DLD1 (cell line): ENCODE measurements around the gene ZFPM1.

Experiments used
- in situ Hi-C: cut with HindIII; loops from 2 replicates; pipeline ENCODE4 v1.10.0; 2017; ENCODE audit warnings: low sequenced_read_pairs

The ZFPM1 gene

GRCh38 chr16:88432753-88433152 is 20.3 kb upstream of the ZFPM1 start:
- in situ Hi-C loops = loop anchor here (25.0 kb wide), 1 partner anchor 105 kb away; no protein-coding TSS in a partner anchor

- in situ Hi-C loops = loop anchor here (25.0 kb wide), 1 partner anchor 104 kb away; no protein-coding TSS in a partner anchor
Measured at GRCh38 chr16:88433632-88434352, 19.3 kb upstream of the ZFPM1 start.

DNA sequence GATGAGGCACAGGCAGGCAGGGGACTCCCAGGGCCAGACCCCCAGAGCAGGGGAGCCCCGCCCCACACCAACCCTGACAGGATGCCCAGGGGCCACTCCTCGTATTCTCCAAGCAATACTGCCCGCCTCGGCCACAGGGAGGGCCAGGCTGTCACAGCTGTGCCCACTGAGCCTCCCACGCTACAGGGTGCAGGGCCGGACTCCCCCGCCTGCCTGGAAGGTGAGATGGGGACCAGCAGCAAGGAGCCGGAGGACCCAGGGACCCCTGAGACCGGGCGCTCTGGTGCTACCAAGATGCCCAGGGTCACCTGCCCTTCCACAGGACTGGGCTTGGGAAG is 18.8 kb upstream of the ZFPM1 start:
- in situ Hi-C loops = loop anchor here (25.0 kb wide), 1 partner anchor 103 kb away; no protein-coding TSS in a partner anchor

- in situ Hi-C loops = loop anchor here (25.0 kb wide), 1 partner anchor 103 kb away; no protein-coding TSS in a partner anchor
Measured at GRCh38 chr16:88434746-88435145, 18.3 kb upstream of the ZFPM1 start.

DNA sequence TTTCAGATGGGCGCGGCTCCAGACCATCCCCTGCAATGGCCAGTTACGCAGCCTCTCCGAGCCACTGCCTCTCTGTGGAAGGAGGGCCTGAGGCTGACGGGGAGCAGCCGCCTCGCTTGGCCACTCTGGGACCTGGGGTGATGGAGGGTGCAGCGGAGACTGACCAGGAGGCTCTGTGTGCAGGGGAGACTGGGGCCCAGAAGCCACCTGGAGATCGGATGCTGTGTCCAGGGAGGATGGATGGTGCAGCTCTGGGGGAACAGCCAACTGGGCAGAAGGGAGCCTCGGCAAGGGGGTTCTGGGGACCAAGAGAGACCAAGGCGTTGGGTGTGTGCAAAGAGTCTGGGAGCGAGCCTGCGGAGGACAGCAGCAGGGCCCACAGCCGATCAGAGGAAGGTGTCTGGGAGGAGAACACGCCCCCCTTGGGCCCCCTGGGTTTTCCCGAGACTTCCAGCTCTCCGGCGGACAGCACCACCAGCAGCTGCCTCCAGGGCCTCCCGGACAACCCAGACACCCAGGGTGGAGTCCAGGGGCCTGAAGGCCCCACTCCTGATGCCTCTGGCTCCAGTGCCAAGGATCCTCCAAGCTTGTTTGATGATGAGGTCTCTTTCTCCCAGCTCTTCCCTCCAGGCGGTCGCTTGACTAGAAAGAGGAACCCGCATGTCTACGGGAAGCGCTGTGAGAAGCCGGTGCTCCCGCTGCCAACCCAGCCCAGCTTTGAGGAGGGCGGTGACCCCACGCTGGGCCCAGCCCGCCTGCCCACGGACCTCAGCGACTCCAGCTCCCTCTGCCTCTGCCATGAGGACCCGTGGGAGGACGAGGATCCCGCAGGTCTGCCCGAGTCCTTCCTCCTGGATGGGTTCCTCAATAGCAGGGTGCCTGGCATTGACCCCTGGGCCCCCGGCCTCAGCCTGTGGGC is 17.4 kb upstream of the ZFPM1 start:
- in situ Hi-C loops = loop anchor here (25.0 kb wide), 1 partner anchor 102 kb away; no protein-coding TSS in a partner anchor

- in situ Hi-C loops = loop anchor here (25.0 kb wide), 1 partner anchor 101 kb away; no protein-coding TSS in a partner anchor
Measured at GRCh38 chr16:88436796-88437195, 16.3 kb upstream of the ZFPM1 start.

- in situ Hi-C loops = loop anchor here (25.0 kb wide), 1 partner anchor 100 kb away; no protein-coding TSS in a partner anchor
Measured at GRCh38 chr16:88437367-88437964, 15.6 kb upstream of the ZFPM1 start.

DNA sequence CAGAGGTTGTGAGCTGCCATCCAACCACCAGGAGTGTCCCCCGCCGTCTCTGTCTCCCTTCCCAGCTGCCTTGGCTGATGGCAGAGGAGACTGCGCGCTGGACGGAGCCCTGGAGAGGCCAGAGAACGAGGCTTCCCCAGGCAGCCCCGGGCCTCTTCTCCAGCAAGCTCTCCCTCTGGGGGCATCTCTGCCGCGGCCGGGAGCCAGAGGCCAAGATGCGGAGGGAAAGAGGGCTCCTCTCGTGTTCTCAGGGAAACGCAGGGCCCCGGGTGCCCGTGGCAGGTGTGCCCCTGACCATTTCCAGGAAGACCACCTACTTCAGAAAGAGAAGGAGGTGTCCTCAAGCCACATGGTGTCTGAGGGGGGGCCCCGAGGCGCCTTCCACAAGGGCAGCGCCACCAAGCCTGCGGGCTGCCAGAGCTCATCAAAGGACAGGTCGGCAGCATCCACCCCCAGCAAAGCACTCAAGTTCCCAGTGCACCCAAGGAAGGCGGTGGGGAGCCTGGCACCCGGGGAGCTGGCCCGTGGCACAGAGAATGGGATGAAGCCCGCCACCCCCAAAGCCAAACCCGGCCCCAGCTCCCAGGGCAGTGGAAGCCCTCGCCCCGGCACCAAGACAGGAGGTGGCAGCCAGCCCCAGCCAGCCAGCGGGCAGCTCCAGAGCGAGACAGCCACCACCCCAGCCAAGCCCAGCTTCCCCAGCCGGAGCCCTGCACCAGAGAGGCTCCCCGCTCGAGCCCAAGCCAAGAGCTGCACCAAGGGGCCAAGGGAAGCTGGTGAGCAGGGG is 14.8 kb upstream of the ZFPM1 start:
- in situ Hi-C loops = loop anchor here (25.0 kb wide), 1 partner anchor 99 kb away; no protein-coding TSS in a partner anchor

GRCh38 chr16:88439016-88439415 is 14.1 kb upstream of the ZFPM1 start:
- in situ Hi-C loops = loop anchor here (25.0 kb wide), 1 partner anchor 98 kb away; no protein-coding TSS in a partner anchor

DNA sequence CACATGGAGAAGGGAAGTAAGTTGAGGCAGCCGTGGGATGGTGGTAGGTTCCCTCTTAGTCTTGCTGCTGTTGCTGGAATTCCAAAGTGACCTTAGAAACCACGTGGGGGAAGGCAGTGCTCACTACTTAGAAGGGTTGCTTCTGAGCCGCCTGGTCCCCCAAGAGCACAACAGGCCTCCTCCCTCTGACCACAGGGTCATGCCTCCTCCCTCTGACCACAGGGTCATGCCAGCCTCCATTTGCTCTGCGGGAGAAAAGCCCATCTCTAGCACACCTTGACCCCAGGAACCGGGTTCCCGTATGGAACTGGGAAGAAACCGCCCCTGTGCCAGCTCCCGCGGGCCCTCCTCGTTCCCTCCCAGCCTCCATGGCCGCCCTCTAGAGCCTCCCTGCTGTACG is 13.4 kb upstream of the ZFPM1 start:
- in situ Hi-C loops = loop anchor here (25.0 kb wide), 1 partner anchor 98 kb away; no protein-coding TSS in a partner anchor

GRCh38 chr16:88440111-88440510 is 13.0 kb upstream of the ZFPM1 start:
- in situ Hi-C loops = loop anchor here (25.0 kb wide), 1 partner anchor 97 kb away; no protein-coding TSS in a partner anchor

DNA sequence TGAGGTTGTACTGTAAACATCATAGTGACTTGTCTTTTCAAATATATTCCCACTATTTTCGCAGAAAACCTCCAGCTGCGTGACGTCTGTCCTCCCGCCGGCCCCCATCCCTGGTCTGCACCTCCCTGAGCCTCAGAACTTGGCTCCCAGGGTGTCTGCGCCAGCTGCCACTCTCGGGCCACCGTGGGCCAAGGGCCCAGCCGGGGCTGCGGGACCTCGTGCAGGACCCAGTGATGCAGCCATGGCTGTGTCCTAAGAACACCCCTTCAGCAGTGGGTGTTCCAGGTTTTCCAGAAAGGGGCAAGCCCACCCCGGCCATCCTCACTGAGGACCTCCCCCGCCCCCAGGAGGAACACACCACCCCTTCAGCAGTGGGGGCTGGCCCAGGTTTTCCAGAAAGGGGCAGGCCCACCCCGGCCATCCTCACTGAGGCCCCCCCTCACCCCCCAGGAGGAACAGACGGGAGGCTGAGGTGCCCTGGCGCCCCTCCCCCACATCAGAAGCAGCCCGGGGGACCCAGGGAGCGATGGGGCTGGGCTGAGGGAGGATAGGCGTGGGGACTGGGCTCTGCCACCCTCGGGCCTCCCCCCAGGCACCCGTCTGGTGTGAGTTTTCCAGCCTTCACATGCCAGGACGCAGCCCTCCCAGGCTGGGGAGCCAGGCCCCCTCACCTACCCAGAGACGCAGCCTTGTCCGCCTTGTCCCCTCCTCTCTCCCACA is 12.2 kb upstream of the ZFPM1 start:
- in situ Hi-C loops = loop anchor here (25.0 kb wide), 1 partner anchor 96 kb away; no protein-coding TSS in a partner anchor

- in situ Hi-C loops = loop anchor here (25.0 kb wide), 1 partner anchor 96 kb away; no protein-coding TSS in a partner anchor
Measured at GRCh38 chr16:88441460-88441859, 11.6 kb upstream of the ZFPM1 start.

DNA sequence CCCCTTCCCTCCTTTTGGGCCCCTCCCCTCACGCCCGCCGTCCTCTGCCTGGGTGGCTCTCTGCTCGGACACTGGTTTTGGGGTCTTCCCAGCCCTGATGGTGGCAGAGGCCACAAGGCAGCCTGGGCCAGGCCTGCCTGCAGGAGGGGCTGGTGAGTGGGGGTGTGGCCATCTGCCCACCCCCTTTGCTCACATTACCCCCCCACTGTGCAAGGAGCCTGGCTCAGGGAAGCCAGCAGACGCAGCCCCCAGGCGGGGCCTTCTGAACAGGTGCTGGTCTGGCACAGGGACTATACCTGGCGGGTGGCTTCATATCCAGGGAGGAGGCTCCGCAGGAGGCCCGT is 10.7 kb upstream of the ZFPM1 start:
- in situ Hi-C loops = loop anchor here (25.0 kb wide), 1 partner anchor 95 kb away; no protein-coding TSS in a partner anchor

GRCh38 chr16:88442727-88443576 is 10.1 kb upstream of the ZFPM1 start:
- in situ Hi-C loops = loop anchor here (25.0 kb wide), 1 partner anchor 94 kb away; no protein-coding TSS in a partner anchor

DNA sequence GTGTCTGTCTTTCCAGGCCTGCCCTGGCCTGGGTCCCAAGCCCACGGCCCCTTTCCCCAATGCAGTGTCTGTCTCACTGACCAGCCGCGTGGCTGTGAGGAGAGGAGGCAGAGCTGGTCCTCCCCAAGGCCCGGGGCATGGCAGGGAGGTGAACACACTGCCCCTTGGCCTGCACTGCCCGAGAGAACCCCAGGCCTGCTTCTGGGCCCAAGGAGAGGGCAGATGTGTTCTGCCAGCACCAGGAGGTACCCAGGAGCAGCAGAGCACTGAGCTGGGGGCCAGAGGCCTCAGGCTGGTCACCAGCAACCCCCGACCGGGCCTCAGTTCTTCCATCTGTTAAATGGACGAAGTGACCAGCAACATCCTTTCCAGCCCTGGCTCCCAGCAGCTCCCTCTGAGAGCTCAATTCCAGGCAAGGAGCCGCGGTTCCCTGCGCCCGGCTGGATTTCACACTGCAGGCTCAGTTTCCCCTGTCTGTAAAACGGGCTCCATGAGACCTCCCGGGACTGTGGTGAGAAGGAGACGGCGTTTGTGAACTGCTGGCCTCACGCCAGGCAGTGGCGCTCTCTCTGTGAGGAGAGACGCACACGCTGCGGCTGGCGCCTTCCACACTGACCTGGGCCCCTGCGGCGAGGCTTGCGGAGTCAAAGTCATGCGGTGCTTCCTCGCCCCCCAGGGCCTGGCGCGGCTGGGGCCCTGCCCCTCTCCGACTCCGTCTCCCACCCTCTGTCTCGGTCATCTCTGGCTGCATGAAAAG is 8.1 kb upstream of the ZFPM1 start:
- in situ Hi-C loops = loop anchor here (25.0 kb wide), 1 partner anchor 92 kb away; no protein-coding TSS in a partner anchor

GRCh38 chr16:88445583-88445960 is 7.5 kb upstream of the ZFPM1 start:
- in situ Hi-C loops = loop anchor here (25.0 kb wide), 1 partner anchor 92 kb away; no protein-coding TSS in a partner anchor
